Activated CD4-positive, alpha-beta T cell treated with anti-CD3 and anti-CD28 coated beads, Interleukin-2, amount 10 ng/mL, durations not matched to agents 24 days and 14 days (primary cell): ENCODE data around the gene NHLH2. TPM values are rescaled to one million over a fixed set of nuclear protein-coding genes. Genes with fewer than 3 reads are reported as not detected.

Source experiments
- DNase-seq: peaks from one replicate; pipeline ENCODE4 v3.0.0; 2022
- H3K27ac Mint-ChIP-seq: one replicate; pipeline ENCODE4 v1.8.0; 2022; ENCODE audit warnings: mild to moderate bottlenecking, mixed read lengths
- H3K27me3 Mint-ChIP-seq: one replicate; pipeline ENCODE4 v1.8.0; 2022; ENCODE audit warnings: mixed read lengths
- H3K36me3 Mint-ChIP-seq: one replicate; pipeline ENCODE4 v1.8.0; 2022; ENCODE audit warnings: low read depth, mild to moderate bottlenecking, mixed read lengths
- H3K4me1 Mint-ChIP-seq: one replicate; pipeline ENCODE4 v1.8.0; 2021; ENCODE audit warnings: mixed read lengths
- H3K4me3 Mint-ChIP-seq: one replicate; pipeline ENCODE4 v1.8.0; 2022; ENCODE audit warnings: mild to moderate bottlenecking, moderate library complexity, mixed read lengths
- H3K9me3 Mint-ChIP-seq: one replicate; pipeline ENCODE4 v1.8.0; 2021; ENCODE audit warnings: mixed read lengths
- intact Hi-C: fragments of 100-400 bp; cut with micrococcal nuclease; formaldehyde crosslinking; loops from one replicate; pipeline ENCODE4 v1.15.1; 2023
- total RNA-seq: library from RNA; stranded (reverse); gene quantifications from 2 replicates; pipeline ENCODE4 v1.2.3, GENCODE V29; 2022

NHLH2 gene
- total RNA-seq: not detected in 2 replicates

GRCh38 chr1:115840605-115841460 is at the start of gene NHLH2:
NHLH2 (minus strand) TSS chr1:115841126; CDS start chr1:115838372, 2,754 bp downstream.
- no peak within 1 kb of the TSS for H3K27ac Mint-ChIP-seq
- H3K36me3 Mint-ChIP-seq: no peaks in the 10 kb centered on the region
- H3K9me3 Mint-ChIP-seq: peaks cover 7% of the 10 kb centered on the region
- intact Hi-C loops: no loop called here
- H3K4me1 Mint-ChIP-seq: peaks cover 5% of the 10 kb centered on the region
- no peak for DNase-seq
- H3K27me3 Mint-ChIP-seq: peaks cover 57% of the 10 kb centered on the region
- H3K4me3 Mint-ChIP-seq: no peak within 1 kb of the TSS

GRCh38 chr1:115890580-115890979 is 49.7 kb upstream of the NHLH2 start:
- Mint-ChIP-seq H3K4me1 (no peaks in the 10 kb centered on the region), H3K9me3 (no peaks in the 10 kb centered on the region), H3K4me3 (no peak overlapping the region), H3K27ac (no peak overlapping the region), H3K27me3 (peaks cover 4% of the 10 kb centered on the region), H3K36me3 (no peaks in the 10 kb centered on the region)
- intact Hi-C loops: no loop called here
- DNase-seq: no peak

- H3K9me3 Mint-ChIP-seq: no peaks in the 10 kb centered on the region
- intact Hi-C loops: no loop called here
These were observed 48.0 kb upstream of the NHLH2 start for GRCh38 chr1:115888976-115889375.

GRCh38 chr1:115882913-115883902 is 42.3 kb upstream of the NHLH2 start:
- Mint-ChIP-seq H3K27me3 (peaks cover 2% of the 10 kb centered on the region), H3K36me3 (no peaks in the 10 kb centered on the region), H3K4me3 (no peak overlapping the region), H3K27ac (no peak overlapping the region), H3K9me3 (no peaks in the 10 kb centered on the region), H3K4me1 (no peaks in the 10 kb centered on the region)
- intact Hi-C loops: no loop called here
- DNase-seq: no peak

More at GRCh38 chr1:115888976-115889375, 48.0 kb upstream of the NHLH2 start:
- DNase-seq: no peak
- no peaks in the 10 kb centered on the region for H3K4me1 Mint-ChIP-seq
- H3K27me3 Mint-ChIP-seq: peaks cover 4% of the 10 kb centered on the region
- H3K27ac Mint-ChIP-seq: no peak overlapping the region
- H3K36me3 Mint-ChIP-seq: no peaks in the 10 kb centered on the region
- no peak overlapping the region for H3K4me3 Mint-ChIP-seq

GRCh38 chr1:115880981-115881672 is 40.2 kb upstream of the NHLH2 start:
- peaks cover 2% of the 10 kb centered on the region for H3K27me3 Mint-ChIP-seq
- H3K9me3 Mint-ChIP-seq: no peaks in the 10 kb centered on the region
- H3K4me3 Mint-ChIP-seq: no peak overlapping the region
- no peak overlapping the region for H3K27ac Mint-ChIP-seq
- peaks cover 2% of the 10 kb centered on the region for H3K4me1 Mint-ChIP-seq
- DNase-seq: no peak
- H3K36me3 Mint-ChIP-seq: no peaks in the 10 kb centered on the region
- intact Hi-C loops: no loop called here

GRCh38 chr1:115879977-115880376 is 39.1 kb upstream of the NHLH2 start:
- intact Hi-C loops: no loop called here
- no peak overlapping the region for H3K27ac Mint-ChIP-seq
- no peaks in the 10 kb centered on the region for H3K36me3 Mint-ChIP-seq
- peaks cover 5% of the 10 kb centered on the region for H3K27me3 Mint-ChIP-seq
- DNase-seq: no peak
- no peaks in the 10 kb centered on the region for H3K9me3 Mint-ChIP-seq
- H3K4me1 Mint-ChIP-seq: peaks cover 2% of the 10 kb centered on the region
- H3K4me3 Mint-ChIP-seq: no peak overlapping the region

GRCh38 chr1:115877511-115877910 is 36.6 kb upstream of the NHLH2 start:
- no peak for DNase-seq
- peaks cover 3% of the 10 kb centered on the region for H3K27me3 Mint-ChIP-seq
- intact Hi-C loops: no loop called here
- no peaks in the 10 kb centered on the region for H3K36me3 Mint-ChIP-seq
- no peak overlapping the region for H3K27ac Mint-ChIP-seq
- no peaks in the 10 kb centered on the region for H3K9me3 Mint-ChIP-seq
- H3K4me1 Mint-ChIP-seq: peaks cover 2% of the 10 kb centered on the region
- H3K4me3 Mint-ChIP-seq: no peak overlapping the region

- Mint-ChIP-seq H3K27me3 (peaks cover 4% of the 10 kb centered on the region), H3K4me1 (peaks cover 2% of the 10 kb centered on the region), H3K4me3 (no peak overlapping the region), H3K9me3 (no peaks in the 10 kb centered on the region), H3K27ac (no peak overlapping the region), H3K36me3 (no peaks in the 10 kb centered on the region)
- DNase-seq: no peak
- intact Hi-C loops: no loop called here
These were observed 34.0 kb upstream of the NHLH2 start for GRCh38 chr1:115874904-115875303.

- H3K4me1 Mint-ChIP-seq: peaks cover 2% of the 10 kb centered on the region
- H3K27me3 Mint-ChIP-seq: peaks cover 4% of the 10 kb centered on the region
- no peak overlapping the region for H3K4me3 Mint-ChIP-seq
- intact Hi-C loops: no loop called here
- no peaks in the 10 kb centered on the region for H3K9me3 Mint-ChIP-seq
- no peak for DNase-seq
- no peak overlapping the region for H3K27ac Mint-ChIP-seq
- no peaks in the 10 kb centered on the region for H3K36me3 Mint-ChIP-seq
These were observed 33.6 kb upstream of the NHLH2 start for GRCh38 chr1:115874497-115874896.

- Mint-ChIP-seq H3K4me3 (no peak overlapping the region), H3K4me1 (peaks cover 2% of the 10 kb centered on the region), H3K27me3 (peaks cover 4% of the 10 kb centered on the region), H3K27ac (no peak overlapping the region), H3K9me3 (no peaks in the 10 kb centered on the region), H3K36me3 (no peaks in the 10 kb centered on the region)
- intact Hi-C loops: no loop called here
- DNase-seq: no peak
These were observed 32.3 kb upstream of the NHLH2 start for GRCh38 chr1:115873184-115873583.

GRCh38 chr1:115869064-115869463 is 28.1 kb upstream of the NHLH2 start:
- intact Hi-C loops: no loop called here
- no peak for DNase-seq
- H3K9me3 Mint-ChIP-seq: no peaks in the 10 kb centered on the region
- no peaks in the 10 kb centered on the region for H3K36me3 Mint-ChIP-seq
- no peak overlapping the region for H3K27ac Mint-ChIP-seq
- H3K4me1 Mint-ChIP-seq: no peaks in the 10 kb centered on the region
- peaks cover 12% of the 10 kb centered on the region for H3K27me3 Mint-ChIP-seq
- H3K4me3 Mint-ChIP-seq: no peak overlapping the region

GRCh38 chr1:115867216-115867615 is 26.3 kb upstream of the NHLH2 start:
- Mint-ChIP-seq H3K4me3 (no peak overlapping the region), H3K27me3 (peaks cover 12% of the 10 kb centered on the region), H3K4me1 (no peaks in the 10 kb centered on the region), H3K9me3 (no peaks in the 10 kb centered on the region), H3K27ac (no peak overlapping the region), H3K36me3 (no peaks in the 10 kb centered on the region)
- intact Hi-C loops: no loop called here
- no peak for DNase-seq

GRCh38 chr1:115865704-115866380 is 24.9 kb upstream of the NHLH2 start:
- H3K9me3 Mint-ChIP-seq: no peaks in the 10 kb centered on the region
- no peaks in the 10 kb centered on the region for H3K4me1 Mint-ChIP-seq
- peaks cover 10% of the 10 kb centered on the region for H3K27me3 Mint-ChIP-seq
- intact Hi-C loops: no loop called here
- H3K36me3 Mint-ChIP-seq: no peaks in the 10 kb centered on the region
- no peak for DNase-seq
- H3K27ac Mint-ChIP-seq: no peak overlapping the region
- no peak overlapping the region for H3K4me3 Mint-ChIP-seq
